NCI-H1417 treated with DMSO at 0.1 percent for 48 hours (cell line): Measurements from ENCODE around the gene PRR36.

Experiments
- DNase-seq: peaks from one replicate; lab custom pipeline; 2025; lab: John Stamatoyannopoulos, UW

PRR36 gene

GRCh38 chr19:7818806-7819205 is 55.4 kb downstream of the PRR36 start:
- DNase-seq, result no peak
